CD14-positive monocyte (primary cell): Measurements from ENCODE around the gene PLCH1. TPM values are rescaled to one million over a fixed set of nuclear protein-coding genes. Genes with fewer than 3 reads are reported as not detected.

Source experiments
- DNase-seq, 3 donors: peaks; one replicate each; pipeline ENCODE4 v3.0.0-alpha.2; 2011 to 2022
- H2AFZ ChIP-seq: 2 replicates; pipeline ENCODE4 v1.6.0; 2012; ENCODE audit warnings: mild to moderate bottlenecking, low read depth, low read length, inconsistent platforms; ENCODE audit not compliant: insufficient read depth, poor library complexity, severe bottlenecking
- H3K27ac ChIP-seq, 2 donors: 1 replicate in 1 of 2; 2 replicates in 1 of 2; pipeline ENCODE4 v1.5.1; 2012 to 2013; ENCODE audit warnings: low read length in 2 of 2, control low read depth in 1 of 2, inconsistent platforms in 1 of 2, low read depth in 1 of 2, mild to moderate bottlenecking in 1 of 2
- H3K27me3 ChIP-seq, 2 donors: one replicate each; pipeline versions ENCODE4 v1.6.0 to v1.6.1; 2011 to 2013; ENCODE audit warnings: low read length in 2 of 2; ENCODE audit not compliant: control insufficient read depth in 2 of 2, insufficient read depth in 2 of 2
- H3K36me3 ChIP-seq, 2 donors: replicated peaks in 1 of 2; 1 replicate in 1 of 2; 2 replicates in 1 of 2; pipeline versions ENCODE4 v1.5.1 to v1.6.1; 2012 to 2013; ENCODE audit warnings: low read length in 2 of 2, control low read depth in 1 of 2, inconsistent platforms in 1 of 2, mild to moderate bottlenecking in 1 of 2; ENCODE audit not compliant: insufficient read depth in 2 of 2, control insufficient read depth in 1 of 2
- H3K4me1 ChIP-seq, 2 donors: 1 replicate in 1 of 2; 2 replicates in 1 of 2; pipeline versions ENCODE4 v1.5.1 to v1.6.1; 2012 to 2013; ENCODE audit warnings: low read length in 2 of 2, control low read depth in 1 of 2, inconsistent platforms in 1 of 2, mild to moderate bottlenecking in 1 of 2, moderate library complexity in 1 of 2; ENCODE audit not compliant: insufficient read depth in 2 of 2, control insufficient read depth in 1 of 2
- H3K4me2 ChIP-seq: replicated peaks from 2 replicates; pipeline ENCODE3; 2012; ENCODE audit warnings: low read length, moderate library complexity, mild to moderate bottlenecking; ENCODE audit not compliant: poor library complexity, severe bottlenecking; ENCODE audit errors: extremely low read depth
- H3K4me3 ChIP-seq, 3 experiments: fragments of 200-600 bp in 1 of 3; sonication (generic) in 1 of 3; replicated peaks in 1 of 3; 1 replicate in 2 of 3; 2 replicates in 1 of 3; pipeline ENCODE4 v1.5.1; 2011 to 2013; ENCODE audit warnings: low read length in 3 of 3, mild to moderate bottlenecking in 3 of 3, control low read depth in 2 of 3, low read depth in 2 of 3, inconsistent platforms in 1 of 3, moderate library complexity in 1 of 3
- H3K79me2 ChIP-seq: 2 replicates; pipeline ENCODE4 v1.6.0; 2012; ENCODE audit warnings: mild to moderate bottlenecking, control low read depth, inconsistent platforms, low read length, moderate library complexity; ENCODE audit not compliant: insufficient read depth
- H3K9ac ChIP-seq: 2 replicates; pipeline ENCODE4 v1.6.0; 2017; ENCODE audit warnings: low read length, mild to moderate bottlenecking; ENCODE audit not compliant: insufficient read depth, poor library complexity, severe bottlenecking
- H3K9me3 ChIP-seq, 2 donors: replicated peaks in 1 of 2; 1 replicate in 1 of 2; 2 replicates in 1 of 2; pipeline versions ENCODE4 v1.5.1 to v1.6.1; 2012 to 2013; ENCODE audit warnings: low read length in 2 of 2, control low read depth in 1 of 2; ENCODE audit not compliant: control insufficient read depth in 1 of 2, insufficient read depth in 1 of 2
- H4K20me1 ChIP-seq: 2 replicates; pipeline ENCODE4 v1.6.0; 2012; ENCODE audit warnings: mild to moderate bottlenecking, low read length, control low read depth, moderate library complexity; ENCODE audit not compliant: insufficient read depth
- H3K27ac Mint-ChIP-seq, 7 donors: one replicate each; pipeline ENCODE4 v1.8.0; 2020; ENCODE audit warnings: mild to moderate bottlenecking in 7 of 7, mixed read lengths in 7 of 7, moderate library complexity in 6 of 7, inconsistent platforms in 2 of 7
- H3K27me3 Mint-ChIP-seq, 3 donors: one replicate each; pipeline ENCODE4 v1.8.0; 2021 to 2022; ENCODE audit warnings: low read depth in 3 of 3, mild to moderate bottlenecking in 3 of 3, mixed read lengths in 3 of 3, moderate library complexity in 3 of 3, inconsistent platforms in 1 of 3
- H3K36me3 Mint-ChIP-seq, 2 donors: one replicate each; pipeline ENCODE4 v1.8.0; 2020; ENCODE audit warnings: mixed read lengths in 2 of 2, inconsistent platforms in 1 of 2, mild to moderate bottlenecking in 1 of 2
- H3K4me1 Mint-ChIP-seq: one replicate; pipeline ENCODE4 v1.8.0; 2020; ENCODE audit warnings: mild to moderate bottlenecking, mixed read lengths
- H3K4me3 Mint-ChIP-seq, 2 donors: one replicate each; pipeline ENCODE4 v1.8.0; 2020; ENCODE audit warnings: mild to moderate bottlenecking in 2 of 2, mixed read lengths in 2 of 2, moderate library complexity in 1 of 2
- H3K9me3 Mint-ChIP-seq, 7 donors: one replicate each; pipeline ENCODE4 v1.8.0; 2020 to 2022; ENCODE audit warnings: mixed read lengths in 7 of 7, mild to moderate bottlenecking in 6 of 7, moderate library complexity in 6 of 7, inconsistent platforms in 2 of 7
- WGBS: methylation state at CpG from one replicate; pipeline ENCODE4 v1.1.5; 2013; ENCODE audit warnings: missing lambda C conversion rate; ENCODE audit not compliant: insufficient coverage; 5-methylcytosine and 5-hydroxymethylcytosine counted together
- intact Hi-C, 2 donors: fragments of 100-400 bp; cut with micrococcal nuclease; formaldehyde crosslinking; loops; one replicate each; pipeline versions ENCODE4 v1.15.0 to v1.15.1; 2023
- polyA plus RNA-seq, 3 donors: library from polyadenylated mRNA; depleted of rRNA in 1 of 3; unstranded in 2 of 3; stranded (reverse) in 1 of 3; fragments of 300-500 nt in 2 of 3; fragments of >200 nt in 1 of 3; fragmentation: Illumina TruSeq in 2 of 3; gene quantifications; 1 replicate in 2 of 3; 2 replicates in 1 of 3; pipeline ENCODE4 v1.2.3, GENCODE V29; 2012 to 2021
- TF ChIP-seq, protein P1 (sequence below): fragments of 200-600 bp; IDR thresholded peaks from one replicate; pipeline ENCODE4 v1.8.0; 2022; ENCODE audit warnings: antibody characterized with exemption, mild to moderate bottlenecking

Gene PLCH1
- polyA plus RNA-seq, 3 donors = not detected

DNA sequence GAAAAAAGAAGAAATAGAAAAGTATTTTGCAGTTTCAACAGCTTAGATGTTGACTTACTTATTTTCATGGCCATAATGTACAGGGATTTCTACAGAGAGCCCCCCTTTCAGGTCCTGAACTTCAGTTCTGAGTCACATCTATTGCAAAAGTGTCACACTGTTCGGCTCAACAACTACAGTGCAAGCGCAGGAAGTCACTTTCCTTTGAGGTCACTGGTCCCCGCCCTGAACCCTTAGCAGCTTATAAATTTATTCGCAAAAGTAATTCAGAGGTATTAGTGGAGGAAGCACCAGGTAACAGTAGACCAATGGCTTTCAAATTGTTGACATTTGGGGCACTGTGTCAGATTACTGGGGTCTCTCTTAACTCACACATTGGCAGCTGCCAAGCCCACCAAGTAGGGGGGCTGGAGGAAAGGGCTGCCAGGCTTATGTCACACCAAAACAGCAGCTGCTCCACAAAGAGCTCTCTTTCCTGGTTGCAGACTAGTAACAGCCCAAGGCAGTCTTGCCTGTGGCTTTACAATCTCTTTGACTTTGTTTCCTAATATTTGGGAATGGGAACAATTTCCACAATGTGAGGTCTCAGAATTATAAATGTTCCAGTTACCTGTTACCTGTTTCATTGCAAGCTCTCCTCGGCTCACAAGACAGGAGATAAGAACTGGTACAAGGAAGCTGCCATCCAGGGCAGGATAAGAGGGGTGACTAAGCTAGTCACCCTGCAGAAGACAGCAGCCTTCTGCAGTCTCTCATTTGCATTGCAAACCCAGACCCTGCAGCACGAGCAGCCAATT lies 321.1 kb downstream of the PLCH1 start:
- H3K27me3 ChIP-seq = no peaks in the 10 kb centered on the region
- H3K27me3 Mint-ChIP-seq = peaks cover 0 to 1% (median 0%) of the 10 kb centered on the region in 3 donors
- H4K20me1 ChIP-seq = no peaks in the 10 kb centered on the region
- H3K27ac ChIP-seq = no peak overlapping the region
- no peaks in the 10 kb centered on the region for H3K36me3 ChIP-seq
- H3K4me1 ChIP-seq = no peaks in the 10 kb centered on the region
- no peak overlapping the region for H3K4me2 ChIP-seq
- TF ChIP-seq, protein P1, sequence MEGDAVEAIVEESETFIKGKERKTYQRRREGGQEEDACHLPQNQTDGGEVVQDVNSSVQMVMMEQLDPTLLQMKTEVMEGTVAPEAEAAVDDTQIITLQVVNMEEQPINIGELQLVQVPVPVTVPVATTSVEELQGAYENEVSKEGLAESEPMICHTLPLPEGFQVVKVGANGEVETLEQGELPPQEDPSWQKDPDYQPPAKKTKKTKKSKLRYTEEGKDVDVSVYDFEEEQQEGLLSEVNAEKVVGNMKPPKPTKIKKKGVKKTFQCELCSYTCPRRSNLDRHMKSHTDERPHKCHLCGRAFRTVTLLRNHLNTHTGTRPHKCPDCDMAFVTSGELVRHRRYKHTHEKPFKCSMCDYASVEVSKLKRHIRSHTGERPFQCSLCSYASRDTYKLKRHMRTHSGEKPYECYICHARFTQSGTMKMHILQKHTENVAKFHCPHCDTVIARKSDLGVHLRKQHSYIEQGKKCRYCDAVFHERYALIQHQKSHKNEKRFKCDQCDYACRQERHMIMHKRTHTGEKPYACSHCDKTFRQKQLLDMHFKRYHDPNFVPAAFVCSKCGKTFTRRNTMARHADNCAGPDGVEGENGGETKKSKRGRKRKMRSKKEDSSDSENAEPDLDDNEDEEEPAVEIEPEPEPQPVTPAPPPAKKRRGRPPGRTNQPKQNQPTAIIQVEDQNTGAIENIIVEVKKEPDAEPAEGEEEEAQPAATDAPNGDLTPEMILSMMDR = no peak
- 32% methylated on average over 4 of the region's 6 CpGs for WGBS
- no peak overlapping the region for H2AFZ ChIP-seq
- no peak overlapping the region for H3K4me3 Mint-ChIP-seq
- H3K4me1 Mint-ChIP-seq = no peaks in the 10 kb centered on the region
- no peaks in the 10 kb centered on the region for H3K36me3 Mint-ChIP-seq
- no peak overlapping the region for H3K9ac ChIP-seq
- peaks cover 7 to 14% of the 10 kb centered on the region in 2 donors for H3K9me3 ChIP-seq
- no peak overlapping the region for H3K27ac Mint-ChIP-seq
- peaks cover 7 to 19% (median 13%) of the 10 kb centered on the region in 7 donors for H3K9me3 Mint-ChIP-seq
- intact Hi-C loops = no loop called here
- no peaks in the 10 kb centered on the region for H3K79me2 ChIP-seq
- no peak for DNase-seq
- no peak overlapping the region for H3K4me3 ChIP-seq

GRCh38 chr3:155420881-155421486 lies 323.9 kb downstream of the PLCH1 start:
- Histone ChIP-seq H2AFZ (no peak overlapping the region), H4K20me1 (no peaks in the 10 kb centered on the region), H3K79me2 (no peaks in the 10 kb centered on the region), H3K4me2 (no peak overlapping the region), H3K4me3 (no peak overlapping the region), H3K4me1 (no peaks in the 10 kb centered on the region), H3K9ac (no peak overlapping the region), H3K9me3 (no peaks in the 10 kb centered on the region), H3K27me3 (no peaks in the 10 kb centered on the region), H3K27ac (no peak overlapping the region), H3K36me3 (no peaks in the 10 kb centered on the region)
- Mint-ChIP-seq H3K27ac (no peak overlapping the region), H3K4me1 (no peaks in the 10 kb centered on the region), H3K36me3 (no peaks in the 10 kb centered on the region), H3K27me3 (peaks cover 0 to 1% (median 0%) of the 10 kb centered on the region in 3 donors), H3K4me3 (no peak overlapping the region), H3K9me3 (peaks cover 0 to 2% (median 0%) of the 10 kb centered on the region in 7 donors)
- WGBS = no CpG with 5 or more reads among the region's 1 CpG
- intact Hi-C loops = no loop called here
- TF ChIP-seq, protein P1 = no peak
- DNase-seq = no peak
